Breast epithelium (tissue), 4 donors: ENCODE measurements around the gene TP63. TPM values are rescaled to one million over a fixed set of nuclear protein-coding genes. Genes with fewer than 3 reads are reported as not detected.

Experiments used
- DNase-seq, 2 donors: peaks; one replicate each; pipeline ENCODE4 v3.0.0-alpha.2; 2019; ENCODE audit warnings: low spot score in 2 of 2
- H3K27ac ChIP-seq, 2 donors: fragments of 200-600 bp; sonication (generic) in 1 of 2; one replicate each; pipeline ENCODE4 v1.5.1; 2016 to 2019; ENCODE audit warnings: mild to moderate bottlenecking in 1 of 2
- H3K27me3 ChIP-seq, 2 donors: fragments of 200-600 bp; sonication (generic) in 1 of 2; one replicate each; pipeline versions ENCODE4 v1.5.1 to v1.6.0; 2017 to 2019; ENCODE audit warnings: control low read depth in 1 of 2, mild to moderate bottlenecking in 1 of 2
- H3K36me3 ChIP-seq: fragments of 200-600 bp; one replicate; pipeline ENCODE4 v1.5.1; 2019
- H3K4me1 ChIP-seq, 2 donors: fragments of 200-600 bp; sonication (generic); one replicate each; pipeline ENCODE4 v1.5.1; 2016 to 2019; ENCODE audit warnings: control low read depth in 1 of 2
- H3K4me3 ChIP-seq, 3 donors: fragments of 200-600 bp; sonication (generic); 1 replicate in 2 of 3; 2 replicates in 1 of 3; pipeline ENCODE4 v1.5.1; 2016 to 2019; ENCODE audit warnings: mild to moderate bottlenecking in 3 of 3, moderate library complexity in 2 of 3
- H3K9me3 ChIP-seq, 2 donors: fragments of 200-600 bp; sonication (generic) in 1 of 2; one replicate each; pipeline ENCODE4 v1.5.1; 2016 to 2019; ENCODE audit warnings: control low read depth in 1 of 2
- CTCF ChIP-seq, 3 donors: fragments of 450-650 bp; IDR thresholded peaks; one replicate each; pipeline ENCODE4 v1.5.1; 2016 to 2017; ENCODE audit warnings: antibody characterized with exemption in 3 of 3, mild to moderate bottlenecking in 3 of 3, moderate library complexity in 3 of 3
- POLR2A ChIP-seq: fragments of 450-650 bp; IDR thresholded peaks from one replicate; pipeline ENCODE4 v1.6.1; 2016; ENCODE audit warnings: antibody characterized with exemption, mild to moderate bottlenecking, moderate library complexity
- POLR2AphosphoS5 ChIP-seq, 3 donors: sonication (generic); formaldehyde crosslinking; IDR thresholded peaks; one replicate each; pipeline ENCODE4 v1.6.1; 2017; ENCODE audit warnings: antibody characterized with exemption in 3 of 3
- intact Hi-C: fragments of 100-400 bp; cut with DNase I; formaldehyde crosslinking; loops from one replicate; pipeline ENCODE4 v1.15.1; 2023; ENCODE audit warnings: low total_unique reads
- total RNA-seq, 3 donors: library from RNA; depleted of rRNA; stranded (reverse); fragments of >200 nt; gene quantifications; one replicate each; pipeline ENCODE4 v1.1.0, GENCODE V29; 2016

Gene TP63
- total RNA-seq, 3 donors from 2014 or later: 0.96 to 47.7 (median 20.0) TPM

GRCh38 chr3:189826566-189826965 is 195.4 kb downstream of the TP63 start:
- Histone ChIP-seq H3K27ac (no peak overlapping the region), H3K4me1 (no peaks in the 10 kb centered on the region), H3K9me3 (no peaks in the 10 kb centered on the region), H3K4me3 (no peak overlapping the region), H3K27me3 (no peaks in the 10 kb centered on the region), H3K36me3 (no peaks in the 10 kb centered on the region)
- TF ChIP-seq POLR2AphosphoS5 (IDR thresholded peaks at IDR 0.05) (no peak), POLR2A (no peak), CTCF (IDR thresholded peaks at IDR 0.05) (no peak)
- DNase-seq: no peak
- intact Hi-C loops: no loop called here

GRCh38 chr3:189827108-189827507 is 195.9 kb downstream of the TP63 start:
- no peaks in the 10 kb centered on the region for H3K27me3 ChIP-seq
- TF ChIP-seq POLR2A (no peak), POLR2AphosphoS5 (IDR thresholded peaks at IDR 0.05) (no peak), CTCF (IDR thresholded peaks at IDR 0.05) (no peak)
- no peak overlapping the region for H3K4me3 ChIP-seq
- no peaks in the 10 kb centered on the region for H3K36me3 ChIP-seq
- DNase-seq: no peak
- no peaks in the 10 kb centered on the region for H3K4me1 ChIP-seq
- intact Hi-C loops: no loop called here
- H3K9me3 ChIP-seq: no peaks in the 10 kb centered on the region
- no peak overlapping the region for H3K27ac ChIP-seq

GRCh38 chr3:189830401-189830800 is 199.2 kb downstream of the TP63 start:
- H3K27ac ChIP-seq: no peak overlapping the region
- intact Hi-C loops: loop anchor here (5.0 kb wide), 1 partner anchor 283 kb away; no protein-coding TSS in a partner anchor
- H3K9me3 ChIP-seq: no peaks in the 10 kb centered on the region
- H3K36me3 ChIP-seq: no peaks in the 10 kb centered on the region
- TF ChIP-seq POLR2AphosphoS5 (IDR thresholded peaks at IDR 0.05): no peak
- TF ChIP-seq POLR2A: no peak
- no peak for TF ChIP-seq CTCF (IDR thresholded peaks at IDR 0.05)
- no peak for DNase-seq
- no peaks in the 10 kb centered on the region for H3K4me1 ChIP-seq
- no peak overlapping the region for H3K4me3 ChIP-seq
- no peaks in the 10 kb centered on the region for H3K27me3 ChIP-seq

GRCh38 chr3:189833266-189833665 is 202.1 kb downstream of the TP63 start:
- Histone ChIP-seq H3K4me1 (no peaks in the 10 kb centered on the region), H3K27me3 (no peaks in the 10 kb centered on the region), H3K9me3 (no peaks in the 10 kb centered on the region), H3K36me3 (no peaks in the 10 kb centered on the region), H3K4me3 (no peak overlapping the region), H3K27ac (peak overlapping the region; percentile 40 to 48)
- TF ChIP-seq POLR2A (no peak), POLR2AphosphoS5 (IDR thresholded peaks at IDR 0.05) (no peak), CTCF (IDR thresholded peaks at IDR 0.05) (no peak)
- DNase-seq: no peak
- intact Hi-C loops: loop anchor here (5.0 kb wide), 1 partner anchor 286 kb away; no protein-coding TSS in a partner anchor

GRCh38 chr3:189833996-189834395 is 202.8 kb downstream of the TP63 start:
- TF ChIP-seq POLR2AphosphoS5 (IDR thresholded peaks at IDR 0.05) (peak in 1 of 3 donors; percentile 44), POLR2A (no peak)
- Histone ChIP-seq H3K9me3 (no peaks in the 10 kb centered on the region), H3K4me3 (no peak overlapping the region), H3K36me3 (no peaks in the 10 kb centered on the region), H3K4me1 (no peaks in the 10 kb centered on the region), H3K27ac (peak overlapping the region; percentile 54 to 71), H3K27me3 (no peaks in the 10 kb centered on the region)
- intact Hi-C loops: loop anchor here (5.0 kb wide), 1 partner anchor 287 kb away; no protein-coding TSS in a partner anchor
- peak in 1 of 2 donors; percentile 89 for DNase-seq
